Chondrocyte (in vitro differentiated cells): Measurements from ENCODE around the gene CABP7. TPM values are rescaled to one million over a fixed set of nuclear protein-coding genes. Genes with fewer than 3 reads are reported as not detected.

Experiments
- DNase-seq: peaks from one replicate; pipeline ENCODE4 v3.0.0; 2021; ENCODE audit warnings: mixed read lengths, low spot score
- H3K27ac Mint-ChIP-seq: one replicate; pipeline ENCODE4 v1.8.0; 2021; ENCODE audit warnings: mild to moderate bottlenecking, moderate library complexity, mixed read lengths; ENCODE audit not compliant: unreplicated experiment
- H3K27me3 Mint-ChIP-seq: 2 replicates; pipeline ENCODE4 v1.8.0; 2021; ENCODE audit warnings: low read depth, mixed read lengths
- H3K36me3 Mint-ChIP-seq: 2 replicates; pipeline ENCODE4 v1.8.0; 2021; ENCODE audit warnings: low read depth, mixed read lengths
- H3K4me1 Mint-ChIP-seq: 2 replicates; pipeline ENCODE4 v1.8.0; 2021; ENCODE audit warnings: low read depth, mild to moderate bottlenecking, mixed read lengths
- H3K4me3 Mint-ChIP-seq: one replicate; pipeline ENCODE4 v1.8.0; 2021; ENCODE audit warnings: mild to moderate bottlenecking, moderate library complexity, mixed read lengths; ENCODE audit not compliant: unreplicated experiment
- H3K9me3 Mint-ChIP-seq: 2 replicates; pipeline ENCODE4 v1.8.0; 2021; ENCODE audit warnings: low read depth, mixed read lengths
- CTCF ChIP-seq: fragments of 200-600 bp; sonication (generic); IDR thresholded peaks from 2 replicates; pipeline ENCODE4 v1.5.0; 2021; ENCODE audit warnings: antibody characterized with exemption, mild to moderate bottlenecking, moderate library complexity
- total RNA-seq: library from RNA; stranded (reverse); gene quantifications from 3 replicates; pipeline ENCODE4 v1.2.1, GENCODE V29; 2021

The CABP7 gene
- total RNA-seq, 1 donor from 2014 or later: not detected

GRCh38 chr22:29729161-29729560, 9.4 kb downstream of the CABP7 start:
- H3K27me3 Mint-ChIP-seq: peaks cover 3% of the 10 kb centered on the region
- H3K9me3 Mint-ChIP-seq: no peaks in the 10 kb centered on the region
- no peak overlapping the region for H3K27ac Mint-ChIP-seq
- TF ChIP-seq CTCF: no peak
- no peak overlapping the region for H3K4me3 Mint-ChIP-seq
- DNase-seq: no peak
- H3K4me1 Mint-ChIP-seq: no peaks in the 10 kb centered on the region
- H3K36me3 Mint-ChIP-seq: peaks cover 2% of the 10 kb centered on the region

- H3K4me1 Mint-ChIP-seq: no peaks in the 10 kb centered on the region
- H3K36me3 Mint-ChIP-seq: peaks cover 2% of the 10 kb centered on the region
- no peak for DNase-seq
- H3K4me3 Mint-ChIP-seq: no peak overlapping the region
- H3K9me3 Mint-ChIP-seq: no peaks in the 10 kb centered on the region
- no peak overlapping the region for H3K27ac Mint-ChIP-seq
- TF ChIP-seq CTCF: no peak
- no peaks in the 10 kb centered on the region for H3K27me3 Mint-ChIP-seq
Observed at GRCh38 chr22:29731058-29731850, 11.5 kb downstream of the CABP7 start.

- Mint-ChIP-seq H3K36me3 (peaks cover 2% of the 10 kb centered on the region), H3K27ac (no peak overlapping the region), H3K4me1 (no peaks in the 10 kb centered on the region), H3K27me3 (no peaks in the 10 kb centered on the region), H3K4me3 (no peak overlapping the region), H3K9me3 (no peaks in the 10 kb centered on the region)
- no peak for TF ChIP-seq CTCF
- DNase-seq: no peak
Observed at GRCh38 chr22:29732883-29733282, 13.1 kb downstream of the CABP7 start.

GRCh38 chr22:29733362-29734201, 13.8 kb downstream of the CABP7 start:
- TF ChIP-seq CTCF: no peak
- DNase-seq: no peak
- Mint-ChIP-seq H3K4me3 (no peak overlapping the region), H3K36me3 (peaks cover 2% of the 10 kb centered on the region), H3K4me1 (no peaks in the 10 kb centered on the region), H3K27me3 (no peaks in the 10 kb centered on the region), H3K27ac (no peak overlapping the region), H3K9me3 (no peaks in the 10 kb centered on the region)

- DNase-seq: no peak
- peaks cover 2% of the 10 kb centered on the region for H3K36me3 Mint-ChIP-seq
- TF ChIP-seq CTCF: no peak
- no peaks in the 10 kb centered on the region for H3K4me1 Mint-ChIP-seq
- no peaks in the 10 kb centered on the region for H3K9me3 Mint-ChIP-seq
- no peak overlapping the region for H3K4me3 Mint-ChIP-seq
- no peak overlapping the region for H3K27ac Mint-ChIP-seq
- H3K27me3 Mint-ChIP-seq: no peaks in the 10 kb centered on the region
Observed at GRCh38 chr22:29734406-29734805, 14.6 kb downstream of the CABP7 start.
